RWPE1 (cell line): ENCODE measurements around the gene F13B.

Experiments
- CTCF ChIA-PET: fragments of 350-600 bp; sonication (Branson Sonifier 250); formaldehyde crosslinking; extraction: SDS; loops from one replicate; lab custom pipeline; 2021; lab: Yijun Ruan, JAX
- POLR2A ChIA-PET: fragments of 400-600 bp; formaldehyde crosslinking; extraction: SDS; loops from one replicate; lab custom pipeline; 2020; ENCODE audit warnings: antibody characterized with exemption; ENCODE audit not compliant: low non-redundant PET; lab: Yijun Ruan, JAX
- DNase-seq: peaks from one replicate; pipeline ENCODE4 v3.0.0; 2012; ENCODE audit warnings: low spot score
- H3K27ac ChIP-seq: fragments of 450-650 bp; 2 replicates; pipeline ENCODE4 v1.5.1; 2017
- TF ChIP-seq, protein P1 (sequence below): fragments of 450-650 bp; conservative IDR thresholded peaks from 2 replicates; pipeline ENCODE4 v1.5.1; 2017; ENCODE audit warnings: low read depth, mild to moderate bottlenecking

The F13B gene

DNA sequence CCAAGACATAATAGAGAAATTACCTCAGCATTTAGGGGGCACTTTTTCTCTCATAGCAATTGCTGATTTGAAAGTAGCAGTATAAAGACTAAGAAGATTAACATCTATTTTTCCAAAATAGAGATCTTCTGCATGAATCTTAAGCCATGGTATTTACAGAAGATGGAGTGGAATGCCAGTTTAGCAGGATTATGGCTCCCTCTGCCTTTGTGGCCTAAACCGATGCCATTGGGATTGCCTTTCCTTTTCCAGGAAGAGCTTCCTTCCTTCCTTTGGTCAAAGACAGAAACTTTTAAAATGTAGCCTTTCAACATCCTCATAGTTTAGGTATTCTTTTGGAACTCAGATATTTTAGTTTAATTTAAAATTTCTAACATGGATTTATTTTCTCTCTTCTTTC is 50.3 kb downstream of the F13B start:
- H3K27ac ChIP-seq = no peak overlapping the region
- POLR2A ChIA-PET = no interaction called here
- DNase-seq = no peak
- TF ChIP-seq, protein P1, sequence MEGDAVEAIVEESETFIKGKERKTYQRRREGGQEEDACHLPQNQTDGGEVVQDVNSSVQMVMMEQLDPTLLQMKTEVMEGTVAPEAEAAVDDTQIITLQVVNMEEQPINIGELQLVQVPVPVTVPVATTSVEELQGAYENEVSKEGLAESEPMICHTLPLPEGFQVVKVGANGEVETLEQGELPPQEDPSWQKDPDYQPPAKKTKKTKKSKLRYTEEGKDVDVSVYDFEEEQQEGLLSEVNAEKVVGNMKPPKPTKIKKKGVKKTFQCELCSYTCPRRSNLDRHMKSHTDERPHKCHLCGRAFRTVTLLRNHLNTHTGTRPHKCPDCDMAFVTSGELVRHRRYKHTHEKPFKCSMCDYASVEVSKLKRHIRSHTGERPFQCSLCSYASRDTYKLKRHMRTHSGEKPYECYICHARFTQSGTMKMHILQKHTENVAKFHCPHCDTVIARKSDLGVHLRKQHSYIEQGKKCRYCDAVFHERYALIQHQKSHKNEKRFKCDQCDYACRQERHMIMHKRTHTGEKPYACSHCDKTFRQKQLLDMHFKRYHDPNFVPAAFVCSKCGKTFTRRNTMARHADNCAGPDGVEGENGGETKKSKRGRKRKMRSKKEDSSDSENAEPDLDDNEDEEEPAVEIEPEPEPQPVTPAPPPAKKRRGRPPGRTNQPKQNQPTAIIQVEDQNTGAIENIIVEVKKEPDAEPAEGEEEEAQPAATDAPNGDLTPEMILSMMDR = no peak
- CTCF ChIA-PET = no interaction called here

DNA sequence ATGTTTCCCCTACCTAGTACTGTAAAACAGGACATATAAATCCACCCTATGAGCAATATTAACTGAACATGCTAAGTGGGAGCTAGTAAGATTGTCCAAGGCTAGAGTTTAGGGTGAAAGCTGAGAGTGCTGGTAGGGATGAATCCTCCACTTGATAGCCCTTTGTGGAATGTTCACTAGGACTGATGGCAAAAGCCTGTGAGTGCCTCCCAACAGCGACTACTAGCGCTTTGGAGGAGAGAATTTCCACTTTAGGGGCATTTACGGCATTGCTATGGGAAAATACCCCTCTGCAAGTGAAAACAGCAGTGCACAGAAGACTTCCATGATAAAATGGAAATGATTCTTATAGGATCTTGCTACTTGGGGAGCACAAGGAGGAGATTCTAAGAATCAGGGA is 53.8 kb downstream of the F13B start:
- TF ChIP-seq, protein P1 = no peak
- ChIA-PET CTCF (interaction anchor here (0.7 to 0.8 kb wide), 2 partner anchors 45 to 56 kb away, joined by 3 read pairs; no protein-coding TSS in a partner anchor), POLR2A (no interaction called here)
- DNase-seq = no peak
- H3K27ac ChIP-seq = no peak overlapping the region

DNA sequence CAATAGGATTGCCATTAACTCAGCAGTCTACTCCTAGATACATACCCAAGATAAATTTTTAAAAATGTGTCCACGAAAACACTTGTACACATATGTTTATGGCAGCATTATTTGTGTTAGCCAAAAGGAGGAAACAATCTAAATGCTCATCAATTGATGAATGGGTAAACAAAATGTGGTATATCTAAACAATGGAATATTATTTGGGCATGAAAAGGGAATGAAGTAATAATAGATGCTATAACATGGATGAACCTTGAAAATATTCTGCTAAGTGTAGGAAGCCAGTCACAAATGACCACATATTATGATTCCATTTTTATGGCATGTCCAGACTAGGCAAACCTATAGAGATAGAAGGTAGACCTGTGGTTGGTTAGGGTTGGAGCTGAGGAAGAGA is 55.4 kb downstream of the F13B start:
- TF ChIP-seq, protein P1 = no peak
- ChIA-PET CTCF (no interaction called here), POLR2A (no interaction called here)
- no peak overlapping the region for H3K27ac ChIP-seq
- DNase-seq = no peak

DNA sequence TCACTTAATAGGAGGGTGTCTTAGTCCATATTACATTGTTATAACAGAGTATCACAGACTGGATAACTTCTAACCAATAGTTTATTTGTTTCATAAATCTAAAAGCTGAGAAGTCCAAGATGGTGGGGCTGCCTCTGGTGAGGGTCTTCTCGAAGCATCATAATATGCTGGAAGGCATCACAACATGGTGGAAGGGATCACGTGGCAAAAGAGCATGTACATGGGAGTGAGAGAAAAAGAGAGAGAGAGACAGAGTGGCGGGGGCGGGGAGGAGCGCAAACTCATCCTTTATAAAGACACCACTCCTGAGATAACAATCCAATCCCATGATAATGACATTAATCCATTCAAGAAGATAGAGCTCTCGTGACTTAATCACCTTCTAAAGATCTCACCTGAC is 58.2 kb downstream of the F13B start:
- DNase-seq = no peak
- TF ChIP-seq, protein P1 = no peak
- CTCF ChIA-PET = interaction anchor here (0.6 kb wide), 1 partner anchor 107 kb away, joined by 5 read pairs; no protein-coding TSS in a partner anchor
- POLR2A ChIA-PET = no interaction called here
- no peak overlapping the region for H3K27ac ChIP-seq

DNA sequence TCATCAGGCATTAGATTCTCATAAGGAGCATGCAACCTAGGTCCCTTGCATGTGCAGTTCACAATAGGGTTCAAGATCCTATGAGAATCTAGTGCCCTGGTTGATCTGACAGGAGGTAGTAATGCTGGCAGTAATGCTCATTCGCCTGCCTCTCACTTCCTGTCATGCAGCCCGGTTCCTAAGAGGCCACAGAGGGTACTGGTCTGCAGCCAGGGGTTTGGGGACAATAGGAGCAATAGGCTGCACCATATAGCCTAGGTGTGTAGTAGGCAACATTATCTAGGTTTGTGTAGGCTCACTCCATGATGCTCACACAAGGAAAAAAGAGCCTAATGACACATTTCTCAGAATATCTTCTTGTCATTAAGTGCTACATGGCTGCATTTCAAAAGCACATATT is 63.9 kb downstream of the F13B start:
- no peak overlapping the region for H3K27ac ChIP-seq
- no peak for DNase-seq
- CTCF ChIA-PET = no interaction called here
- TF ChIP-seq, protein P1 = no peak
- POLR2A ChIA-PET = no interaction called here

DNA sequence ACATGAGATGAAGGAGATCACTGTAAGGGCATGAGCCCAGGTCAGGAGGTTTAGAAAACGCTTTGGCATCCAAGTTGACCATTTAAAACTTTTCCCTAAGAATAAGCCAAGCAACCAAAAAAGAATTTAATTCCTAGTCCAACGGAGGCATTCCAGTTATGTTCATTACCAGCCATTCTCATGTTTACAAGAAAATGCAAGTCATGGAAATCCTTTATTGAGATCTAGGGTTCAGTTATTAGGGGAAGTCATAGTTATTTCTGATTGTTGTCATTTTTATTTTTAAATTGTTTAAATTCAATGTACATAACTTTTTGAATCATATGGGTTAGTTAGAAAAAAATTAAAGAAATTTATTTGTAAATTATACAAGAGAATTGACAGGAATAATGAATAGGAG is 65.2 kb downstream of the F13B start:
- DNase-seq = no peak
- ChIA-PET POLR2A (no interaction called here), CTCF (no interaction called here)
- TF ChIP-seq, protein P1 = no peak
- H3K27ac ChIP-seq = no peak overlapping the region

DNA sequence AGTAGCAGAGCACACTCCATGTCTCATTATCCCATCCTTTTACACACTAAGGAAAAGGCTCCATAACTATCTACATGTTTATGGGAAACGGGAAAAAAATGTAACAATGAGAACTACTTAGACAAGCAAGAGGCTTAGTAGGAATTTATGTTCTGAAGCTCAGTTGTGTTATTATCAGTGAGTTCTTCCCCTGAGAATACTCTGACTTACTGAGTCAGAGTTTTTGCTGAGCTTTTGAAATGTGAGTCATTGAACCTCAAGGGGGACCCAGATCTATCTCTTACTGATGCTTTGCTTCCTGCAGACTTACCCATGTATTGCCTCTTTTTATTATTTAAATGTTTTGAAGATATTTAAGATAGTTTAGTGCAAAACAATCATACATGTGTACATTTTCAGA is 69.6 kb downstream of the F13B start:
- TF ChIP-seq, protein P1 = no peak
- DNase-seq = peak; percentile 34
- CTCF ChIA-PET = interaction anchor here (0.6 to 0.8 kb wide), 2 partner anchors 29 to 1105 kb away, joined by 3 to 4 read pairs; no protein-coding TSS in a partner anchor

More for the DNA sequence above, 69.6 kb downstream of the F13B start:
- POLR2A ChIA-PET = no interaction called here
- no peak overlapping the region for H3K27ac ChIP-seq
